Transverse colon (tissue), 4 donors: Measurements from ENCODE around the gene POLR2I. TPM values are rescaled to one million over a fixed set of nuclear protein-coding genes. Genes with fewer than 3 reads are reported as not detected.

ENCODE experiments used
- DNase-seq: peaks from one replicate; pipeline ENCODE4 v3.0.0-alpha.2; 2019
- H3K27ac ChIP-seq, 4 donors: fragments of 200-600 bp; sonication (generic); 2 replicates each; pipeline ENCODE4 v1.5.1; 2016 to 2018; ENCODE audit warnings: inconsistent platforms in 4 of 4
- H3K27me3 ChIP-seq: fragments of 200-600 bp; sonication (generic); 2 replicates; pipeline ENCODE4 v1.5.1; 2017; ENCODE audit warnings: inconsistent platforms
- H3K36me3 ChIP-seq, 4 donors: fragments of 200-600 bp; sonication (generic); 2 replicates each; pipeline ENCODE4 v1.5.1; 2017 to 2019; ENCODE audit warnings: inconsistent platforms in 4 of 4
- H3K4me1 ChIP-seq, 4 donors: fragments of 200-600 bp; sonication (generic); 2 replicates each; pipeline ENCODE4 v1.5.1; 2017 to 2020; ENCODE audit warnings: inconsistent platforms in 4 of 4
- H3K4me3 ChIP-seq, 4 donors: fragments of 200-600 bp; sonication (generic); 1 replicate in 1 of 4; 2 replicates in 3 of 4; pipeline versions ENCODE4 v1.5.1 to v1.6.1; 2017 to 2019; ENCODE audit warnings: inconsistent platforms in 4 of 4
- H3K9me3 ChIP-seq, 2 donors: fragments of 200-600 bp; sonication (generic); 2 replicates each; pipeline ENCODE4 v1.5.1; 2017 to 2019; ENCODE audit warnings: inconsistent platforms in 2 of 2
- EP300 ChIP-seq: sonication (generic); formaldehyde crosslinking; IDR thresholded peaks from one replicate; pipeline ENCODE4 v1.6.1; 2017; ENCODE audit warnings: antibody characterized with exemption, low read depth
- POLR2A ChIP-seq: fragments of 450-650 bp; IDR thresholded peaks from one replicate; pipeline ENCODE4 v1.6.1; 2016; ENCODE audit warnings: antibody characterized with exemption, mild to moderate bottlenecking, moderate library complexity
- POLR2AphosphoS5 ChIP-seq, 3 donors: sonication (generic); formaldehyde crosslinking; IDR thresholded peaks; one replicate each; pipeline ENCODE4 v1.6.1; 2016; ENCODE audit warnings: antibody characterized with exemption in 3 of 3
- WGBS, 2 donors: methylation state at CpG; one replicate each; pipeline ENCODE4 v1.1.5; 2018; ENCODE audit warnings: low coverage in 1 of 2; 5-methylcytosine and 5-hydroxymethylcytosine counted together
- in situ Hi-C, 4 donors: fragments of 200-750 bp; cut with MboI; loops; one replicate each; pipeline versions ENCODE4 v1.15.0 to v1.15.1; 2017; ENCODE audit warnings: low sequenced_read_pairs in 3 of 4, low pct_ligation_motif_present in 1 of 4, low pct_unique_long_range_greater_than_20kb in 1 of 4
- intact Hi-C: fragments of 100-400 bp; cut with DNase I; formaldehyde crosslinking; loops from one replicate; pipeline ENCODE4 v1.15.1; 2023; ENCODE audit warnings: low total_unique reads
- total RNA-seq, 4 donors: library from RNA; depleted of rRNA; stranded (reverse); fragments of >200 nt; gene quantifications; one replicate each; pipeline ENCODE4 v1.1.0, GENCODE V29; 2016
- TF ChIP-seq, protein P1 (sequence below), 5 experiments: fragments of 200-600 bp in 3 of 5; fragments of 450-650 bp in 2 of 5; sonication (generic) in 3 of 5; IDR thresholded peaks; 1 replicate in 2 of 5; 2 replicates in 3 of 5; pipeline ENCODE4 v1.5.1; 2016 to 2017; ENCODE audit warnings: antibody characterized with exemption in 5 of 5, inconsistent platforms in 3 of 5, mild to moderate bottlenecking in 2 of 5, moderate library complexity in 1 of 5

POLR2I gene
- 10 to 100 TPM in 3 of 4 donors, not detected in 1; 15.1 to 44.9 (median 44.0) TPM for total RNA-seq

GRCh38 chr19:36114721-36115452, at the start of gene POLR2I:
Gene POLR2I, minus strand, starts transcription at chr19:36114875. Its CDS starts 19 bp downstream, at chr19:36114856.
- TF ChIP-seq, protein P1, sequence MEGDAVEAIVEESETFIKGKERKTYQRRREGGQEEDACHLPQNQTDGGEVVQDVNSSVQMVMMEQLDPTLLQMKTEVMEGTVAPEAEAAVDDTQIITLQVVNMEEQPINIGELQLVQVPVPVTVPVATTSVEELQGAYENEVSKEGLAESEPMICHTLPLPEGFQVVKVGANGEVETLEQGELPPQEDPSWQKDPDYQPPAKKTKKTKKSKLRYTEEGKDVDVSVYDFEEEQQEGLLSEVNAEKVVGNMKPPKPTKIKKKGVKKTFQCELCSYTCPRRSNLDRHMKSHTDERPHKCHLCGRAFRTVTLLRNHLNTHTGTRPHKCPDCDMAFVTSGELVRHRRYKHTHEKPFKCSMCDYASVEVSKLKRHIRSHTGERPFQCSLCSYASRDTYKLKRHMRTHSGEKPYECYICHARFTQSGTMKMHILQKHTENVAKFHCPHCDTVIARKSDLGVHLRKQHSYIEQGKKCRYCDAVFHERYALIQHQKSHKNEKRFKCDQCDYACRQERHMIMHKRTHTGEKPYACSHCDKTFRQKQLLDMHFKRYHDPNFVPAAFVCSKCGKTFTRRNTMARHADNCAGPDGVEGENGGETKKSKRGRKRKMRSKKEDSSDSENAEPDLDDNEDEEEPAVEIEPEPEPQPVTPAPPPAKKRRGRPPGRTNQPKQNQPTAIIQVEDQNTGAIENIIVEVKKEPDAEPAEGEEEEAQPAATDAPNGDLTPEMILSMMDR (IDR thresholded peaks at IDR 0.05): no peak
- TF ChIP-seq POLR2A (peak; percentile 78), POLR2AphosphoS5 (IDR thresholded peaks at IDR 0.05) (peak; percentile 55 to 96 (median 88)), EP300 (no peak)
- peaks cover 11 to 30% (median 22%) of the 10 kb centered on the region in 4 donors for H3K4me1 ChIP-seq
- intact Hi-C loops (no loop called here), in situ Hi-C loops (no loop called here)
- 0% methylated on average over 1 to 54 of the region's 60 CpGs for WGBS, 2 donors
- peak; percentile 99 for DNase-seq
- peak within 1 kb of the TSS; percentile 87 to 94 (median 93) for H3K27ac ChIP-seq
- peak within 1 kb of the TSS; percentile 62 to 71 (median 68) for H3K4me3 ChIP-seq
- no peaks in the 10 kb centered on the region for H3K9me3 ChIP-seq
- no peaks in the 10 kb centered on the region for H3K27me3 ChIP-seq
- peaks cover 0 to 4% (median 0%) of the 10 kb centered on the region in 4 donors for H3K36me3 ChIP-seq

GRCh38 chr19:36163813-36164212, 49.1 kb upstream of the POLR2I start:
- H3K27ac ChIP-seq: peak overlapping the region in 1 of 4 donors; percentile 16
- intact Hi-C loops: no loop called here
- H3K4me1 ChIP-seq: peaks cover 0 to 4% (median 3%) of the 10 kb centered on the region in 4 donors
- TF ChIP-seq POLR2AphosphoS5 (IDR thresholded peaks at IDR 0.05): no peak
- no peak for TF ChIP-seq POLR2A
- no peak for TF ChIP-seq EP300
- TF ChIP-seq, protein P1 (IDR thresholded peaks at IDR 0.05): no peak
- 94 to 100% methylated on average over 6 to 12 of the region's 12 CpGs for WGBS, 2 donors
- no peak overlapping the region for H3K4me3 ChIP-seq
- H3K36me3 ChIP-seq: peaks cover 0 to 6% (median 0%) of the 10 kb centered on the region in 4 donors
- in situ Hi-C loops: no loop called here
- no peak for DNase-seq
- no peaks in the 10 kb centered on the region for H3K27me3 ChIP-seq
- no peaks in the 10 kb centered on the region for H3K9me3 ChIP-seq

DNA sequence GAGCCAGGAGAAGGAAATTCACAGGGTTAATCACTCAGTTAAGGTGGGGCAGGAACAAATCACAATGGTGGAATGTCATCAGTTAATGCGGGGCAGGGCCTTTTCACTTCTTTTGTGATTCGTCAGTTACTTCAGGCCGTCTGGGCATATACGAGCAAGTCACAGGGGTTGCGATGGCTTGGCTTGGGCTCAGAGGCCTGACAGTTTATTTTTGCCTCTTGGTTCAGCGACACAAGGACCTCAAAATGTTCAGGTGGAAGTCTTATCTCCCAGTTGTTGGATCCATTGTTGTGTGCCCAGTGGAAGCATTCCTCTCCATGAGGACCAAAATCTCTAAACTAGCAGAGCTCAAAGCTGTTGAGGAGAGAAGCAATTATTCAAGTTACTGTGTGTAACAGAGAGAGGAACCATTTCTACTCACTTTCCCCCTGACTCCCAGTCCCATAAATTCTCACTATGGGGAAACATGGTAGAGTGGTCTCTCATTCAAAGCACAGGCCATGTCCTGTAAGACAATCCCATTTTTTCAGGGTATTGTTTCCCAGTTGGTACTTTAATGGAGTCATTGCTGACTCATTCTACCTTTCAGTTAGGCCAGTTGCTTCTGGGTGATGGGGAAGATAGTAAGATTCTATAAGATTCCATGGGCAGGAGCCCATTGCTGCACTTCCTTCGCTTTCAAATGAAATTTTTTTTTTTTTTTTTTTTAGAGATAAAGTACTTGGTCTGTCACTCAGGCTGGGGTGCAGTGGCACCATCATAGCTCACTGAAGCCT, 46.3 kb upstream of the POLR2I start:
- TF ChIP-seq, protein P1 (IDR thresholded peaks at IDR 0.05): no peak
- TF ChIP-seq POLR2A (no peak), EP300 (no peak), POLR2AphosphoS5 (IDR thresholded peaks at IDR 0.05) (no peak)
- H3K4me1 ChIP-seq: no peaks in the 10 kb centered on the region
- H3K9me3 ChIP-seq: no peaks in the 10 kb centered on the region
- H3K27me3 ChIP-seq: no peaks in the 10 kb centered on the region
- no peak overlapping the region for H3K27ac ChIP-seq
- no peak overlapping the region for H3K4me3 ChIP-seq
- H3K36me3 ChIP-seq: peaks cover 0 to under 1% (median 0%) of the 10 kb centered on the region in 4 donors
- in situ Hi-C loops (no loop called here), intact Hi-C loops (no loop called here)
- WGBS, 2 donors: 90 to 92% methylated on average over 5 to 7 of the region's 7 CpGs
- no peak for DNase-seq

DNA sequence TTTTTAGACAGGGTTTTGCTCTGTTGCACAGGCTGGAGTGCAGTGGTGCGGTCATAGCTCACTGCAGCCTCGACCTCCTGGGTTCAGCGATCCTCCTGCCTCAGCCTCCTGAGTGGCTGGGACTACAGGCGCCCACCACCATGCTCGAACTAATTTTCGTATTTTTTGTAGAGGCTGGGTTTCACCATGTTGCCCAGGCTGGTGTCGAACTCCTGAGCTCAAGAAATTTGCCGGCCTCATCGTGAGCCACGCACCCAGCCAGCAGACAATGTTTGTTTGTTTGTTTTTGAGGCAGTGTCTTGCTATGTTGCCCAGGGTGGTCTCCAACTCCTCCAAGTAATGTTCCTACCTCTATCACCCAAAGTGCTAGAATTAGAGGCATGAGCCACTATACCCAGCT, 38.5 kb upstream of the POLR2I start:
- in situ Hi-C loops: no loop called here
- H3K36me3 ChIP-seq: peaks cover 0 to 14% (median 6%) of the 10 kb centered on the region in 4 donors
- H3K4me3 ChIP-seq: peak overlapping the region in 1 of 4 donors; percentile 54
- H3K4me1 ChIP-seq: peaks cover 0 to 4% (median 4%) of the 10 kb centered on the region in 4 donors
- H3K9me3 ChIP-seq: no peaks in the 10 kb centered on the region
- H3K27me3 ChIP-seq: no peaks in the 10 kb centered on the region
- peak overlapping the region; percentile 84 to 95 (median 94) for H3K27ac ChIP-seq
- DNase-seq: no peak
- 96% methylated on average over 10 of the region's 10 CpGs; no CpG with 5 or more reads in 1 of the 2 donors for WGBS, 2 donors
- TF ChIP-seq POLR2A: no peak
- intact Hi-C loops: no loop called here
